ENCODE results near the gene TCP11L2. TPM values are rescaled to one million over a fixed set of nuclear protein-coding genes. Genes with fewer than 3 reads are reported as not detected.

Gene TCP11L2
- total and polyA plus RNA-seq, 9 of the 15 experiments (the other 6 are each of a cell fraction or from before 2014, with no cell fraction given) = 0.39 to 4.5 (median 1.3) TPM

DNA sequence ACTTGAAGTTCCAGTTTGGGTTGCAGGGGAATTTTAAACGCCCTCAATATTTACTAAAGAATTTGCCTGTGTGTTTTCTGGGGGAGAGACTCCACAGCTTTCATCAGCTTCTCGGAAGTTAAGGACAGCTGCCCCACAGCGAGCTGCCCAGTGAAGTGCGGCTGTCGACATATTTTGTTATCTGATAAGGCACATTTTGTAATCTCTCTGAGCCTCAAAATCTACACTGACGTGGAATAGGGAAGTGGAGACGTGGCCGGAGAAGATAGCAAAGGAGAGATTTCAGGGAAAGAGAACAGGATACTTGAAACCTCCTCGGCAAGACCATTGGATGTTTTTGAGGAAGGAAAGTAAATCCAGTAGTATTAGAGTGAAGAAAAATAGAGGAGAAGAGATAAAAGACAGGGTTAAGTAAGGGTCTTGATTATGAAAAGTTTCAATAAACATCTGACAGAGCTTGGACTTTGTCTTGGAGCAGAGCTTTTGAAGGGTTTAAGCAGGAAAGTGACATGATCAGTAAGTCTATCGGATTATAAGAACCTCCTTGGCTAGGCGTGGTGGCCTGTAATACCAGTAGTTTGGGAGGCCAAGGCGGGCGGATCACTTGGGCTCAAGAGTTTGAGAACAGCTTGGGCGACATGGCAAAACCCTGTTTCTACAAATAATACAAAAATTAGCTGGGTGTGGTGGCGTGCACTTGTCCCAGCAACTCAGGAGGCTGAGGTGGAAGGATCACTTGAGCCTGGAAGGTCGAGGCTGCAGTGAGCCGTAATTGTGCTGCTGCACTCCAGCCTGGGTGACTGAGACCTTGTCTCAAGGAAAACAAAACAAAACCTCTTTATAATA is 56.1 kb downstream of the TCP11L2 start (continued):
- TF ChIP-seq SMC3 (conservative IDR thresholded peaks at IDR 0.05; ENCODE audit: insufficient read depth, low read depth, low read length) (no peak), SAFB2 (IDR thresholded peaks at IDR 0.05; ENCODE audit: borderline replicate concordance, low read depth, low read length, severe bottlenecking) (no peak), FOXK1 (CRISPR knock-in tag; IDR thresholded peaks at IDR 0.05; ENCODE audit: borderline replicate concordance) (no peak), ARID2 (IDR thresholded peaks at IDR 0.05) (0 out of 2 replicates have a peak, but pooled peaks have one; percentile 8), ZFP30 (CRISPR knock-in tag; IDR thresholded peaks at IDR 0.05; ENCODE audit: borderline replicate concordance) (no peak), ATF7 (IDR thresholded peaks at IDR 0.05) (peak; percentile 52), SREBF1 (IDR thresholded peaks at IDR 0.05; ENCODE audit: borderline replicate concordance, low read depth, low read length) (no peak)
- TF ChIP-seq, protein P1, sequence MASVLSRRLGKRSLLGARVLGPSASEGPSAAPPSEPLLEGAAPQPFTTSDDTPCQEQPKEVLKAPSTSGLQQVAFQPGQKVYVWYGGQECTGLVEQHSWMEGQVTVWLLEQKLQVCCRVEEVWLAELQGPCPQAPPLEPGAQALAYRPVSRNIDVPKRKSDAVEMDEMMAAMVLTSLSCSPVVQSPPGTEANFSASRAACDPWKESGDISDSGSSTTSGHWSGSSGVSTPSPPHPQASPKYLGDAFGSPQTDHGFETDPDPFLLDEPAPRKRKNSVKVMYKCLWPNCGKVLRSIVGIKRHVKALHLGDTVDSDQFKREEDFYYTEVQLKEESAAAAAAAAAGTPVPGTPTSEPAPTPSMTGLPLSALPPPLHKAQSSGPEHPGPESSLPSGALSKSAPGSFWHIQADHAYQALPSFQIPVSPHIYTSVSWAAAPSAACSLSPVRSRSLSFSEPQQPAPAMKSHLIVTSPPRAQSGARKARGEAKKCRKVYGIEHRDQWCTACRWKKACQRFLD (CRISPR knock-in tag; IDR thresholded peaks at IDR 0.05) = no peak; the same call in 1 of the 2 replicates
- TF ChIP-seq, protein P2, sequence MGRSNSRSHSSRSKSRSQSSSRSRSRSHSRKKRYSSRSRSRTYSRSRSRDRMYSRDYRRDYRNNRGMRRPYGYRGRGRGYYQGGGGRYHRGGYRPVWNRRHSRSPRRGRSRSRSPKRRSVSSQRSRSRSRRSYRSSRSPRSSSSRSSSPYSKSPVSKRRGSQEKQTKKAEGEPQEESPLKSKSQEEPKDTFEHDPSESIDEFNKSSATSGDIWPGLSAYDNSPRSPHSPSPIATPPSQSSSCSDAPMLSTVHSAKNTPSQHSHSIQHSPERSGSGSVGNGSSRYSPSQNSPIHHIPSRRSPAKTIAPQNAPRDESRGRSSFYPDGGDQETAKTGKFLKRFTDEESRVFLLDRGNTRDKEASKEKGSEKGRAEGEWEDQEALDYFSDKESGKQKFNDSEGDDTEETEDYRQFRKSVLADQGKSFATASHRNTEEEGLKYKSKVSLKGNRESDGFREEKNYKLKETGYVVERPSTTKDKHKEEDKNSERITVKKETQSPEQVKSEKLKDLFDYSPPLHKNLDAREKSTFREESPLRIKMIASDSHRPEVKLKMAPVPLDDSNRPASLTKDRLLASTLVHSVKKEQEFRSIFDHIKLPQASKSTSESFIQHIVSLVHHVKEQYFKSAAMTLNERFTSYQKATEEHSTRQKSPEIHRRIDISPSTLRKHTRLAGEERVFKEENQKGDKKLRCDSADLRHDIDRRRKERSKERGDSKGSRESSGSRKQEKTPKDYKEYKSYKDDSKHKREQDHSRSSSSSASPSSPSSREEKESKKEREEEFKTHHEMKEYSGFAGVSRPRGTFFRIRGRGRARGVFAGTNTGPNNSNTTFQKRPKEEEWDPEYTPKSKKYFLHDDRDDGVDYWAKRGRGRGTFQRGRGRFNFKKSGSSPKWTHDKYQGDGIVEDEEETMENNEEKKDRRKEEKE (IDR thresholded peaks at IDR 0.05; ENCODE audit: borderline replicate concordance in 1 of 2, control insufficient read depth in 1 of 2, low read depth in 2 of 2, low read length in 1 of 2) = no peak
- TF ChIP-seq, protein P3, sequence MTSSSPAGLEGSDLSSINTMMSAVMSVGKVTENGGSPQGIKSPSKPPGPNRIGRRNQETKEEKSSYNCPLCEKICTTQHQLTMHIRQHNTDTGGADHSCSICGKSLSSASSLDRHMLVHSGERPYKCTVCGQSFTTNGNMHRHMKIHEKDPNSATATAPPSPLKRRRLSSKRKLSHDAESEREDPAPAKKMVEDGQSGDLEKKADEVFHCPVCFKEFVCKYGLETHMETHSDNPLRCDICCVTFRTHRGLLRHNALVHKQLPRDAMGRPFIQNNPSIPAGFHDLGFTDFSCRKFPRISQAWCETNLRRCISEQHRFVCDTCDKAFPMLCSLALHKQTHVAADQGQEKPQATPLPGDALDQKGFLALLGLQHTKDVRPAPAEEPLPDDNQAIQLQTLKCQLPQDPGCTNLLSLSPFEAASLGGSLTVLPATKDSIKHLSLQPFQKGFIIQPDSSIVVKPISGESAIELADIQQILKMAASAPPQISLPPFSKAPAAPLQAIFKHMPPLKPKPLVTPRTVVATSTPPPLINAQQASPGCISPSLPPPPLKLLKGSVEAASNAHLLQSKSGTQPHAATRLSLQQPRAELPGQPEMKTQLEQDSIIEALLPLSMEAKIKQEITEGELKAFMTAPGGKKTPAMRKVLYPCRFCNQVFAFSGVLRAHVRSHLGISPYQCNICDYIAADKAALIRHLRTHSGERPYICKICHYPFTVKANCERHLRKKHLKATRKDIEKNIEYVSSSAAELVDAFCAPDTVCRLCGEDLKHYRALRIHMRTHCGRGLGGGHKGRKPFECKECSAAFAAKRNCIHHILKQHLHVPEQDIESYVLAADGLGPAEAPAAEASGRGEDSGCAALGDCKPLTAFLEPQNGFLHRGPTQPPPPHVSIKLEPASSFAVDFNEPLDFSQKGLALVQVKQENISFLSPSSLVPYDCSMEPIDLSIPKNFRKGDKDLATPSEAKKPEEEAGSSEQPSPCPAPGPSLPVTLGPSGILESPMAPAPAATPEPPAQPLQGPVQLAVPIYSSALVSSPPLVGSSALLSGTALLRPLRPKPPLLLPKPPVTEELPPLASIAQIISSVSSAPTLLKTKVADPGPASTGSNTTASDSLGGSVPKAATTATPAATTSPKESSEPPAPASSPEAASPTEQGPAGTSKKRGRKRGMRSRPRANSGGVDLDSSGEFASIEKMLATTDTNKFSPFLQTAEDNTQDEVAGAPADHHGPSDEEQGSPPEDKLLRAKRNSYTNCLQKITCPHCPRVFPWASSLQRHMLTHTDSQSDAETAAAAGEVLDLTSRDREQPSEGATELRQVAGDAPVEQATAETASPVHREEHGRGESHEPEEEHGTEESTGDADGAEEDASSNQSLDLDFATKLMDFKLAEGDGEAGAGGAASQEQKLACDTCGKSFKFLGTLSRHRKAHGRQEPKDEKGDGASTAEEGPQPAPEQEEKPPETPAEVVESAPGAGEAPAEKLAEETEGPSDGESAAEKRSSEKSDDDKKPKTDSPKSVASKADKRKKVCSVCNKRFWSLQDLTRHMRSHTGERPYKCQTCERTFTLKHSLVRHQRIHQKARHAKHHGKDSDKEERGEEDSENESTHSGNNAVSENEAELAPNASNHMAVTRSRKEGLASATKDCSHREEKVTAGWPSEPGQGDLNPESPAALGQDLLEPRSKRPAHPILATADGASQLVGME (CRISPR knock-in tag; IDR thresholded peaks at IDR 0.05) = no peak
- TF ChIP-seq, protein P4, sequence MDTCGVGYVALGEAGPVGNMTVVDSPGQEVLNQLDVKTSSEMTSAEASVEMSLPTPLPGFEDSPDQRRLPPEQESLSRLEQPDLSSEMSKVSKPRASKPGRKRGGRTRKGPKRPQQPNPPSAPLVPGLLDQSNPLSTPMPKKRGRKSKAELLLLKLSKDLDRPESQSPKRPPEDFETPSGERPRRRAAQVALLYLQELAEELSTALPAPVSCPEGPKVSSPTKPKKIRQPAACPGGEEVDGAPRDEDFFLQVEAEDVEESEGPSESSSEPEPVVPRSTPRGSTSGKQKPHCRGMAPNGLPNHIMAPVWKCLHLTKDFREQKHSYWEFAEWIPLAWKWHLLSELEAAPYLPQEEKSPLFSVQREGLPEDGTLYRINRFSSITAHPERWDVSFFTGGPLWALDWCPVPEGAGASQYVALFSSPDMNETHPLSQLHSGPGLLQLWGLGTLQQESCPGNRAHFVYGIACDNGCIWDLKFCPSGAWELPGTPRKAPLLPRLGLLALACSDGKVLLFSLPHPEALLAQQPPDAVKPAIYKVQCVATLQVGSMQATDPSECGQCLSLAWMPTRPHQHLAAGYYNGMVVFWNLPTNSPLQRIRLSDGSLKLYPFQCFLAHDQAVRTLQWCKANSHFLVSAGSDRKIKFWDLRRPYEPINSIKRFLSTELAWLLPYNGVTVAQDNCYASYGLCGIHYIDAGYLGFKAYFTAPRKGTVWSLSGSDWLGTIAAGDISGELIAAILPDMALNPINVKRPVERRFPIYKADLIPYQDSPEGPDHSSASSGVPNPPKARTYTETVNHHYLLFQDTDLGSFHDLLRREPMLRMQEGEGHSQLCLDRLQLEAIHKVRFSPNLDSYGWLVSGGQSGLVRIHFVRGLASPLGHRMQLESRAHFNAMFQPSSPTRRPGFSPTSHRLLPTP (IDR thresholded peaks at IDR 0.05; ENCODE audit: borderline replicate concordance, extremely low read depth, insufficient read length) = no peak
